ENCODE results near the gene PCBP4. TPM values are rescaled to one million over a fixed set of nuclear protein-coding genes. Genes with fewer than 3 reads are reported as not detected.

Gene PCBP4
- total RNA-seq = 62.7 and 65.7 TPM in 2 replicates

DNA sequence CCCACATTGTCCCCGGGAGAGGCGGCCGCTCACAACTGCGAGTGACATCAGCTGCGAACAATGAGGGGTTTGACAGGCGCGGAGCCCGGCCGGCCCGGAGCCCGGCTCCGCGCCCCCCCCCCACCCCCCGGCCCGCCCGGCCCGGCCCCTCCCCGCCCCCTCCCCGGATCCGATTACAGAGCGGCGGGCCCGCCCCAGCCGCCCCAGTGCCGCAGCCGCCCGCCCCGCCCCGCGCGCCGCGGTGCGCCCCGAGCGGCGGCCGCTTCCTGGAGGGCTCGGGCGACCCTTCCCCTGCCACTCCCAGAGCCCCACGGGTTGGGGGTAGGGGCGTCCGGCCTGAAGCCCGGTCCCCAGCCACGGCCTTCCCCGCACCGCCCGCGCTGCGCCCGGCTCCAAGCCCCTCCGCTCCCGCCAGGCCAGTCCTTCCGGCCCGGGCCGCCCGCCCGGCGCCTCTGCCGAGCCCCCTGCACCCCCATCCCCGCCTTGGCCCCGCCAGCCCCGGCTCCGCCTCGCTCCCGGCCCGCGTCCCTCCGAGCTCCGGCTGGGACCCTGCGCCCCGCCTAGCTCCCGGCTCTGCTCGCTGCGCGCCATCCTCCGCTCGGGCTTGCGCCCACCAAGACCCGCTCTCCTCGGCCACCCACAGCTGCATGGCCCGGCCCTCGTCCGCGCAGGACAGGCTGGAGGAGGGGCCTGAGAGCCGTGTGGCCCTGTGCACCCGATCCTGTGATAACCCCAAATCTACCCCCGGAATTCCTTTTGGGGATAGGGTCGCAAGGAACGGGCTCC, at the start of gene PCBP4:
Gene PCBP4, minus strand, starts transcription at position 71 of the 786 bp plus-strand sequence. CDS start 6,214 bp downstream, outside the sequence.
- no peak for DNase-seq (ENCODE audit: extremely low read depth, low read depth, low spot score)

DNA sequence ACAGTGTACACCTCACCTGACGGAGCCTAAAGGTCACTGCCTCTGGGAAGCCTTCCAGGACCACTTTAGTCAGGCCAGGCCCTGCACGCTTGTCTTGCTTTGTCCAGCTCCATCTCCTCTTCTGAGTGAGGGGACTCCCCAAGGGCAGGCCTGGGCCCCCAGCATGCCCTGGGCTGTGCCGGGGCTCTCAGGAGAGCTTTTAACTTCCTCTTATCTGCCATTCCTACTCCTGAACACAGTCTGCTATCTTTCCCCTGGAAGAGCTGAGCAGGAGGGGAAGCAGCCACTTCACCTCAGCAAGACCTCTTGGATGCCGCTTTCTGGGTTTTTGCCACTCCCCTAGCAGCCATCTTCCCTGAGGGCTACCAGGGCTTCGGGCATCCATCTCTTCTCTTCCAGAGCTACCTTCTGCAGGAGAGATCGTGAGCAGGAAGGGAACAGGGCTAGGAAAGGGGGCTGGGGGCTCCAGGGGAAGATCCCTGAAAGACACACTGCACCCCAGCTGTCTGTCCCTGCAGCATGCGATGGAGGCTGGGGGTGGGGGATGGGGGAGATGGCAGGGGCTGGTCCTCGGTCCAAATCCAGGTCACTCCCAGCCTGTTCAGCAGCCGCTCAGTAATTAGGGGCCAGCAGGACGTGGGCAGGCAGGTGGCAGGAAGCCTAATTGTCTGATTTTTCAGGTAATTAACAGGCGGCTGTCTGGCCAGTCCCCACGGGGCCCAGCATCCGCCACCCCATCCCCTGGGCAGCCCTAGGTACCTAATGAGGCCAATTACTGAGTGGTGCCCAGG, 48.4 kb upstream of the PCBP4 start:
- no peak for DNase-seq (ENCODE audit: extremely low read depth, low read depth, low spot score)

DNA sequence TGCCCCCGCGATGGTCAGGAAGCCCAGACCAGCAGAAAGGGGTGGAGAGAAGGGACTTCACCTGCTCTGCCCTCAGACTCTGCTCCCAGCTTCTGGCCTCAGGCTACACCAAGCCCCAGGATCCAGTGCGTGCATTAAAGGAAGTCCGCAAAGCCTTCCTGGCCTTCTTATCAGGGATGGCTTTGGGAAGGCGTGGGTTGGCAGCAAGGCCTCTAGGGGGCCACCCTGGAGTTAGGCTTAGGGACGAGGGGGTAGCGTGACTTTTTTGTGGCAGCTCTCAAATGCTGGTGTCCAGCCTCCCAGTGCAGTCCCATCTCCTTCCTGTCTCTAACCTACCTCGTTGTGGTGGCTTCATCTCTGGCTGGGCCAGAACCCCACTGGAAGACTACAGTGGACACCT, 47.4 kb upstream of the PCBP4 start:
- DNase-seq (ENCODE audit: extremely low read depth, low read depth, low spot score) = no peak

DNA sequence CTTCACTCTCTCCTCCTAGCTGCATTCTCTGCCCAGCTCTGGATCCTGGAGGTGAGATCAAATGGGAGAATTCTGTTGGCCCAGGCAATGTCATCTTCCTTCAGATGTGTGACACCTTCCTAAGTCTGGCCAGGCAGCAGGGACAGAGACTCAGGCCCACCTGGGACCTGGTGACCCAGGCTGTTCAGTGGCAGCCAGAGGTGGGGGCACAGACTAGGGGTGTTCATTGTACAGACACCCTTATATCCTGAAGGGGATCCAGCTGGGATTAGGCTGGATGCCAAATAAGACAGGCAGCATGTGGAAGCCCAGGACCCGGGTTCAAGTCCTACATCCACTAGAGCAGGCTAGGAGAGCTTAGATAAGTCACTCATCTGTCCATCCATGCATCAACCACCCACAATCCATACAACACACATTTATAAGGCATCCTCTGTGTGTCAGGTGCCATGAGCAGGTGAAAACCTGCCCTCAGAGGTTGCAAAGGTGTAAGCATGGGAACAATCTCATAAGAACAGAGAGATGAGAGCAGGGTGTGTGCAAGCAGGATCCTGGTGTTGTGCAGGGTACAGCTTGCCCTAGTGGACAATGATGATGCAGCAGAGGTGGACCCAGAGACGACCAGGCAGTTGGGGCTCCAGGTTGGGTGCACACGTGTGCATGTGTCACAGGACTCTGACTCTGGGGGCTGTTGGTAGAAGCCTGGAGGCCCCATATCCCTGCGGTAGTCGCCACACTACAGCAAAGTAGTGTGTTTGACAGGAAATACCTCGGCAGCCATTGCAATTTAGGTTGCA, 46.7 kb upstream of the PCBP4 start:
- DNase-seq (ENCODE audit: extremely low read depth, low read depth, low spot score) = no peak

DNA sequence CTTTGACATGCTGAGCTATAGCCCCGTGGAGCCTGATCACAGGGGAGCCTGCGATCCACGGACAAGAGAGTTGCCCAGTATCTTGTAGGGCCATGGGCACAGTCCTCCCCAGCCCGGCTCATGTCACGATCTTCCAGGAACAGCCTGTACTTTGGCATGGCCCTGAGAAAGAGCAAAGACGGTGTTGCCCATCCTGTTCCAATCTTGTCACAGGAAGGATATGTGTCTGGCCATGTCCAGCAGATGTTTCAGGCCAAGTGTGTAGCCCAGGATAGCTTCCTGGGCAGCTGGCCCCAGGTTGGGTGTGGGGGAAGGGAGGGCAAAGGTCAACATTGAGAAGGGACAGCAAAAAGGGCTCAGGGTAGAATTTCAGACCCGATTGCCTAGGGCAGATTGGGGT, 45.4 kb upstream of the PCBP4 start:
- no peak for DNase-seq (ENCODE audit: extremely low read depth, low read depth, low spot score)

- DNase-seq (ENCODE audit: extremely low read depth, low read depth, low spot score) = no peak
Observed at GRCh38 chr3:52010431-52010830, 43.2 kb upstream of the PCBP4 start.

- DNase-seq (ENCODE audit: extremely low read depth, low read depth, low spot score) = no peak
Observed at GRCh38 chr3:52007291-52007690, 40.0 kb upstream of the PCBP4 start.

DNA sequence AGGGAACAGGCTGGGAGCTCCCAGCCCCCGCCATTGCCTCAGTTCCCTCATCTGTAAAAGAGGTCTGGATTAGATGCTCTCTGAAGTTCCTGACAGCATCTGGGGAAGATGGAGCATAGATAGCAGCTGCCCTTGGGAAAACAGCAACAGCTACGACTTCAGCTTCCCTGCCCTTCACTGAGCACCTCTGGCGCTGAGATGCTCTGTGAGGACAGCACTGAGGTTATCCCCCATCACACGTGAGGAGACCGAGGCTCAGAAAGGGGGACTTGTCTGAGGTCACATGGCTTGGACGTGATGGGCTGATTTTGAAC, 39.5 kb upstream of the PCBP4 start:
- DNase-seq (ENCODE audit: extremely low read depth, low read depth, low spot score) = no peak

GRCh38 chr3:52006017-52006819, 39.0 kb upstream of the PCBP4 start:
- DNase-seq (ENCODE audit: extremely low read depth, low read depth, low spot score) = no peak

- DNase-seq (ENCODE audit: extremely low read depth, low read depth, low spot score) = no peak
Observed at GRCh38 chr3:52005571-52005986, 38.3 kb upstream of the PCBP4 start.

DNA sequence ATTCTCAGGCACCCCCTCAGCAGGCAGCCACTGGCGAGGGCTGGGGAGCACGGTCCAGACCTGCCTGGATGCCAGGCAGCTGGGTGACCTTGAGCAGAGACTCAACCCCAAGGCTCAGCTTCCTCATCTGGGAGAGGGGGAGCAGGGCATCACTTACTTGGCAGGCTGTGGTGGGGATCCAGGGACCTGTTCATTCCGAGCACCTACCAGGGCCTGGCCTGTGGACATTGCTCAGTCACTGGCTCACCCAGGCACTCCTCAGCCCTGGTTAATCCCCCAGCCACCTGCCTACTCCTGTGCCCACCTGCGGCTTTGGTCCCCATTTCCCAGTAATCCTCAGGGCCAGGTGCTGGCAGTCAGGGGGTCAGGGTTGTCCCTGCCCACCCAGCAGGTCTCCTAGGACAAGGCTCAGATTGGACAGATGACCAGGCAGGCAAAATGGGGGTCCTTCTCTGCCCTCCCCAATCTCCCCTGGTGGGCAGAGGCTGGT, 37.7 kb upstream of the PCBP4 start:
- no peak for DNase-seq (ENCODE audit: extremely low read depth, low read depth, low spot score)

GRCh38 chr3:52004163-52004787, 37.0 kb upstream of the PCBP4 start:
- DNase-seq (ENCODE audit: extremely low read depth, low read depth, low spot score) = no peak

DNA sequence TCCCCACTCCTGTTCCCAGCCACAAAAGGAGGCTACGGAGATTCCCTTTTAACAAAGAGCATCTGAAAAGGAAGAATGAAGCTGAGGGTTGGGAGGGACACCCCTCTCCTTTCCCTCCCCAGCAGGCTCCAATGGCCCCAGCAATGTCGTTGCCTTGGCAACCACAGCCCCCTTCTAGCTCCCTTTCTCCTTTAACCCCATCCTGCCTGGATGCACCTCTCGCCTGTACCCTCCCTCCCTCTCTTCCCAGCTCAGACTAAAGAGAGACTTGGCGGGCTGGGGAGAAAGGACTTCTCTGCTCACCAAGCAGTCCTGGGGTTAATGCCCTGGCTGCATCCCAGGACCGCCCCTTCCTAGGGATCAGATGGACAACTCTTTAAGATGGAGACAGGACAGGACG, 35.5 kb upstream of the PCBP4 start:
- no peak for DNase-seq (ENCODE audit: extremely low read depth, low read depth, low spot score)

- DNase-seq (ENCODE audit: extremely low read depth, low read depth, low spot score) = no peak
Observed at GRCh38 chr3:52001443-52001974, 34.3 kb upstream of the PCBP4 start.

GRCh38 chr3:51999846-52000245, 32.6 kb upstream of the PCBP4 start:
- no peak for DNase-seq (ENCODE audit: extremely low read depth, low read depth, low spot score)

DNA sequence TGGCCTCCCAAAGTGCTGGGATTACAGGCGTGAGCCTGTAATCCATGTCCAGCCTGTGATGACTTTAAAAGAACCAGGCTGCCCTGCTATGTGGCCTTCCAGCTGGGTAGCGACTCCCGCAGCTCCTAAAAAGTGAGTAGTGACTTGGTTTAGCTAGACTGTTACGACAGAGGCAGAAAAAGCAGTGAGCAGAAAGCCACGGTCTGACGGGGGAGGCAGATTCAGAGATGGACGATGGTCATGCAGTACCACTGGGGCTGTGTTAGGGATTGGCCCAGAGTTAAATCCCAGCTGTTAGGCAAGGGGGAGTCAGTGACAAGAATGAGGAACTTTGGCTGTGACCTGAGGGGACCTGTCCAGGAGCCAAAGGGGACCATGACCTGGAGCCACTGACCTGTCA, 31.5 kb upstream of the PCBP4 start:
- no peak for DNase-seq (ENCODE audit: extremely low read depth, low read depth, low spot score)

DNA sequence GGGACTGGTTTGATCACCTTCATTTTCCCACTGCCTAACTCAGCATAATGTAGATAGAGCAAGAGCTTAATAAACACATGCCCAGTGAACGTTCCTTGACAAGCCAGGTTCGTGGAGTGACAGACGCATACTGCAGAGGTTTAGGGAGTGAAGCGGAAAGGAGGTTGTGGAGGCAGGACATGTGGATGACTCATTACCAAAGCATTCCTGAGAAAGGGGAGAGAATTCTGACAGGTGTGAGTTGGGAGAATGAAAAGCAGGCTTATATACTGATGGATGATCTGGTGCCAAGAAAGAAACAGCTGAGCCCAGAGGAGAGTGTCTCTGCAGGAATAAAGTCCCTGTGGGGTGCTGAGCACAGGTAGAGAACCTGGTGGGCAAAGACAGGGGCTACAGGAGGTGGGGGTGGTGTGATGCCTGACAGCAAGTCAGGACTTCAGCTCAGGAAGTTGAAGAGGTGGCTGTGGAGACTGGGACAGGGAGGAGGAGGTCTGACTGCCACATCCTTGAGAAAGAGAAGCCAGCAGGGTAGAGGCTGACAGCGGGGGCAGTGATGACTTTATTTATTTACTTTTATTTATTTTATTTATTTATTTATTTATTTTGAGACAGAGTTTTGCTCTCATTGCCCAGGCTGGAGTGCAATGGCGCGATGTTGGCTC, 30.8 kb upstream of the PCBP4 start:
- DNase-seq (ENCODE audit: extremely low read depth, low read depth, low spot score) = no peak

DNA sequence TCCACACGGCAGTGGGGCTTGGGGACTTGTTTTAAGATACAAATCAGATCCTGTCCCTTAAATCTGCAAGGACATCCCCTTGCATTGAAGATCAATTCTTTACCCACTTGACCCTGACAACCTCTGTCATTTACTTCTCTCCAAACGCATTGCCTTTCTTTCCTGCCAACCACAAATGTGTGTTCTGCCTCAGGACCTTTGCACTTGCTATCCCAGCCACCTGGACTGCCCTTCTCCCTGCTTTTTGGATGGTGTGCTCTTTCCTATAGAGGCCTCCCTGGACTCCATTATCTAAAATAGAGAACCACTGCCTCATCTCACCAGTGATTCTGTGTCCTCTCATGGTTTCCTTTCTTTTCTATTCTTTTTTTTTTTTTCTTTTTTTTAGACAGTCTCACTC, 29.9 kb upstream of the PCBP4 start:
- DNase-seq (ENCODE audit: extremely low read depth, low read depth, low spot score) = no peak

Measured in glomerular endothelial cell (primary cell).